SU-DHL-6 (cell line): ENCODE results near the gene PLCH1.

ENCODE experiments used
- H2AFZ ChIP-seq: fragments of 200-600 bp; sonication (generic); 2 replicates; pipeline ENCODE4 v1.6.1; 2014; ENCODE audit warnings: low read depth, mild to moderate bottlenecking, moderate library complexity, mixed read lengths, antibody characterized with exemption, low read length; ENCODE audit not compliant: severe bottlenecking
- H3F3A ChIP-seq: fragments of 200-600 bp; shearing (Covaris generic); 2 replicates; pipeline ENCODE4 v1.6.0; 2016; ENCODE audit warnings: antibody characterized with exemption, mild to moderate bottlenecking; ENCODE audit not compliant: insufficient read depth
- H3K27ac ChIP-seq: fragments of 200-600 bp; sonication (generic); 2 replicates; pipeline ENCODE4 v1.5.1; 2016; ENCODE audit warnings: low read depth, mild to moderate bottlenecking, low read length, moderate library complexity, mixed read lengths
- H3K27me3 ChIP-seq: fragments of 200-600 bp; sonication (generic), shearing (Covaris generic); 2 replicates; pipeline ENCODE4 v1.6.0; 2014; ENCODE audit warnings: mild to moderate bottlenecking, low read length
- H3K36me3 ChIP-seq: fragments of 200-600 bp; sonication (generic); 2 replicates; pipeline ENCODE4 v1.6.1; 2014; ENCODE audit warnings: mild to moderate bottlenecking, low read length, mixed read lengths
- H3K4me2 ChIP-seq: fragments of 300-600, 200-600 bp; shearing (Covaris generic), sonication (generic); 2 replicates; pipeline ENCODE4 v1.6.0; 2014; ENCODE audit warnings: low read length, low read depth, mild to moderate bottlenecking; ENCODE audit not compliant: poor library complexity, severe bottlenecking
- H3K4me3 ChIP-seq: fragments of 200-600 bp; sonication (generic); 2 replicates; pipeline ENCODE4 v1.5.1; 2014; ENCODE audit warnings: antibody characterized with exemption, low read length, mild to moderate bottlenecking, mixed read lengths; ENCODE audit not compliant: insufficient read depth, poor library complexity, severe bottlenecking
- H3K79me2 ChIP-seq: fragments of 200-600 bp; sonication (generic); 2 replicates; pipeline ENCODE4 v1.6.1; 2014; ENCODE audit warnings: mild to moderate bottlenecking, low read length, moderate library complexity; ENCODE audit not compliant: insufficient read depth
- H3K9ac ChIP-seq: fragments of 200-600 bp; sonication (generic); 2 replicates; pipeline ENCODE4 v1.7.0; 2014; ENCODE audit warnings: mild to moderate bottlenecking, low read length
- H3K9me2 ChIP-seq: fragments of 200-600 bp; sonication (generic); replicated peaks from 2 replicates; pipeline ENCODE4 v1.6.1; 2014; ENCODE audit warnings: low read length; ENCODE audit not compliant: insufficient read depth
- H3K9me3 ChIP-seq: fragments of 200-600 bp; sonication (generic); 2 replicates; pipeline ENCODE4 v1.6.1; 2014; ENCODE audit warnings: low read length, mixed read lengths; ENCODE audit not compliant: insufficient read depth
- H4K20me1 ChIP-seq: fragments of 200-600 bp; sonication (generic); 2 replicates; pipeline ENCODE4 v1.6.1; 2014; ENCODE audit warnings: low read depth, mild to moderate bottlenecking, antibody characterized with exemption, low read length, moderate library complexity, mixed read lengths
- CTCF ChIP-seq: fragments of 200-600 bp; sonication (generic); IDR thresholded peaks from one replicate; pipeline ENCODE4 v1.5.1; 2017; ENCODE audit warnings: antibody characterized with exemption, mild to moderate bottlenecking, low read length, moderate library complexity; ENCODE audit not compliant: insufficient read depth, poor library complexity, severe bottlenecking
- EZH2phosphoT487 ChIP-seq: fragments of 200-600 bp; sonication (generic), shearing (Covaris generic); conservative IDR thresholded peaks from 2 replicates; pipeline ENCODE4 v1.6.1; 2018; ENCODE audit warnings: mild to moderate bottlenecking, antibody characterized with exemption, low read length, moderate library complexity, mixed read lengths

PLCH1 gene

DNA sequence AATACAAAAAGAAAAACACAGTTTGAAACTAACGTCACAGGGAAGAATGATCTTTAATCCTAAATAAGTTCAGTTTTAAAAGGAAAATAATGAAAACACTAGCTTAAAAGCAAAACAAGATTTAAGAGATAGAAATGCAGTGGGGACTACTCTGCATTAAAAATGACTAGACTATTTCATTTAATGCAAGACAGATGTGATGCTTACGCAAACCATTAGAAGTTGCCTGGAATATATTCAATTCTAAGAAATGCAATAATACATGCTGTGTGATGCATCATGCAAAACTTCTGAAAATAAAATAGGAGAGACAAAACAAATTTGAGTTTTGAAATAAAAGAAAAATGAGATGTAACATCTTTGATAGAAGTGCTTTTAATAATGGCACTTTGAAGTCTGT lies 353.8 kb downstream of the PLCH1 start:
- no peak overlapping the region for H3K4me2 ChIP-seq
- TF ChIP-seq EZH2phosphoT487 (no peak), CTCF (no peak)

GRCh38 chr3:155390351-155390750 lies 354.5 kb downstream of the PLCH1 start:
- no peaks in the 10 kb centered on the region for H3K36me3 ChIP-seq
- no peaks in the 10 kb centered on the region for H3K27me3 ChIP-seq
- no peaks in the 10 kb centered on the region for H3K9me2 ChIP-seq
- no peaks in the 10 kb centered on the region for H4K20me1 ChIP-seq
- TF ChIP-seq EZH2phosphoT487 = no peak
- no peak for TF ChIP-seq CTCF
- H3K9me3 ChIP-seq = no peaks in the 10 kb centered on the region
- no peak overlapping the region for H3K4me3 ChIP-seq
- no peak overlapping the region for H3K9ac ChIP-seq
- no peak overlapping the region for H2AFZ ChIP-seq
- H3K79me2 ChIP-seq = no peaks in the 10 kb centered on the region
- no peaks in the 10 kb centered on the region for H3F3A ChIP-seq
- no peak overlapping the region for H3K27ac ChIP-seq
- no peak overlapping the region for H3K4me2 ChIP-seq

More for the DNA sequence above, 353.8 kb downstream of the PLCH1 start:
- Histone ChIP-seq H3F3A (no peaks in the 10 kb centered on the region), H2AFZ (no peak overlapping the region), H3K4me3 (no peak overlapping the region), H3K9ac (no peak overlapping the region), H3K79me2 (no peaks in the 10 kb centered on the region), H3K9me2 (no peaks in the 10 kb centered on the region), H3K27me3 (no peaks in the 10 kb centered on the region), H3K9me3 (no peaks in the 10 kb centered on the region), H3K36me3 (no peaks in the 10 kb centered on the region), H3K27ac (no peak overlapping the region), H4K20me1 (no peaks in the 10 kb centered on the region)

GRCh38 chr3:155388417-155388816 lies 356.5 kb downstream of the PLCH1 start:
- no peaks in the 10 kb centered on the region for H3K36me3 ChIP-seq

More at GRCh38 chr3:155388417-155388816, 356.5 kb downstream of the PLCH1 start:
- no peak overlapping the region for H3K4me2 ChIP-seq
- TF ChIP-seq EZH2phosphoT487 (no peak), CTCF (no peak)
- H3K9ac ChIP-seq = no peak overlapping the region
- no peaks in the 10 kb centered on the region for H3K27me3 ChIP-seq
- H3F3A ChIP-seq = no peaks in the 10 kb centered on the region
- H3K4me3 ChIP-seq = no peak overlapping the region
- H3K9me3 ChIP-seq = no peaks in the 10 kb centered on the region
- H3K79me2 ChIP-seq = no peaks in the 10 kb centered on the region
- no peaks in the 10 kb centered on the region for H4K20me1 ChIP-seq
- H3K27ac ChIP-seq = no peak overlapping the region
- no peaks in the 10 kb centered on the region for H3K9me2 ChIP-seq
- H2AFZ ChIP-seq = no peak overlapping the region
